Stimulated activated CD4-positive, alpha-beta T cell treated with anti-CD3 and anti-CD28 coated beads, Interleukin-1b, Interleukin-23, amount 100 ng/mL, for 24 hours (primary cell): ENCODE data around the gene CBL.
"Not testable (repeated sequence)": the region's sequence is repeated elsewhere in the genome, so short reads cannot be mapped to it uniquely, and the experiment has no call there.

Source experiments
- DNase-seq, 4 experiments: peaks; one replicate each; pipeline ENCODE4 v3.0.0-alpha.2; 2020; ENCODE audit warnings: low read depth in 4 of 4, low spot score in 1 of 4

The CBL gene

GRCh38 chr11:119207415-119207960 lies 1.3 kb downstream of the CBL start:
- no peak for DNase-seq

DNA sequence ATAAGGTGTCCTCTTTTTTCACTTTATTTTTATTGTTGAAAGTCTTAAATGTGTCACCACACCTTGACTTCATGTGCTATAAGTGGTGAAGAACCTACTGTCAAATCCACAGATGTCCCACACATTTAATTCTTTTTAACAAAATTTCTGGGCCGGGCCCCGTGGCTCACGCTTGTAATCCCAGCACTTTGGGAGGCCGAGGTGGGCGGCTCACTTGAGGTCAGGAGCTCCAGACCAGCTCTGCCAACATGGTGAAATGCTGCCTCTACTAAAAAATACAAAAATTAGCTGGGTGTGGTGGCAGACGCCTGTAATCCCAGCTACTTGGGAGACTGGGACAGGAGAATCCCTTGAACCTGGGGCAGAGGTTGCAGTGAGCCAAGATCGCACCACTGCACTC lies 3.0 kb downstream of the CBL start:
- DNase-seq = no peak

- no peak for DNase-seq
These were observed 3.9 kb downstream of the CBL start for GRCh38 chr11:119210050-119210449.

- DNase-seq = no peak
These were observed 12.2 kb downstream of the CBL start for GRCh38 chr11:119218141-119218878.

- no peak for DNase-seq
These were observed 16.2 kb downstream of the CBL start for GRCh38 chr11:119222308-119222707.

DNA sequence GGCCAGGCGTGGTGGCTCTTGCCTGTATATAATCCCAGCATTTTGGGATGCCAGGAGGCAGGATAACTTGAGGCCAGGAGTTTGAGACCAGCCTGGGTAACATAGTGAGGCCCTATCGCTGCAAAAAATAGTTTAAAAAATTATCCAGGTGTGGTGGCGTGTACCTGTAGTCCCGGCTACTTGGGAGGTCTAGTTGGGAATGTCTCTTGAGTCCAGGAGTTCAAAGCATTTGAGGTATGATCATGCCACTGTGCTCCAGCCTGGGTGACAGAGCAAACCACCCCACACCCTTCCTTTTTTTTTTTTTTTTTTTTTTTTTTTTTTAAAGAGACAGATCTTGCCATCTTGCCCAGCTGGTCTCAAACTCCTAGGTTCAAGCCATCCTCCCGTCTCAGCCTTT lies 16.8 kb downstream of the CBL start:
- DNase-seq = no peak

DNA sequence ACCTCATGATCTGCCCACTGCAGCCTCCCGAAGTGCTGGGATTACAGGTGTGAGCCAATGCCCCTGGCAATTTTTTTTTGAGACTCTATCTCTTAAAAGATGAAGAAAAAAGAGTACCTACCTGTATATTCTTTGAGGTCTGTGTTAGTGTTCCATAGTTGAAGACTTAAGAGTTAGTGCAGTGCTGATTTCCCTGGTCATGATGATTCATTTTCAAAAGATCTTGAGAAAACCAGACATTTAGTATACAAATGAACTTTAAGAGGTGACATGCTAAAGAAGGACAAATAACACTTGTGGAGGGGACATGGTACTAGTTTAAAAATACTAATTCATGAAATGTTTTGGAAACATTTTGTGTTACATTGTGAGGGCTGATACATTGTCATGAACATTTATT lies 17.7 kb downstream of the CBL start:
- DNase-seq = no peak

GRCh38 chr11:119228535-119229287 lies 22.6 kb downstream of the CBL start:
- not testable (repeated sequence) for DNase-seq

GRCh38 chr11:119229288-119229672 lies 23.1 kb downstream of the CBL start:
- no peak for DNase-seq

- DNase-seq = no peak
These were observed 23.6 kb downstream of the CBL start for GRCh38 chr11:119229741-119230140.

DNA sequence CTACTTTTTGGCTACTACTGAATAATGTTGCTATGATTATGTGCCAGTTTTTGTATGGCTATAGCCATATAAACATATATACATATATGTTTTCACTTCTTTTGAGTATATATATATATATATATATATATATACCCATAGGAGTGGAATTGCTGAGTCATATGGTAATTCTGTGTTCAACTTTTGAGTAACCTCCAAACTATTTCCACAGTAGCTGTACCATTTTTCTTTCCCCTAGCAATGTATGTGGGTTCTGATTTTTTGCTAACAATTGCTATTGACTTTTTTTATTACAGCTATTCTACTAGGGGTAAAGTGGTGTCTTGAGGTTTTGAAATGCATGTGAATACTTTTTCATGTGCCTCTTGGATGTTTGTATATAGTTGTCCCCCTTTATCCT lies 30.4 kb downstream of the CBL start:
- DNase-seq = no peak

- no peak for DNase-seq
These were observed 30.8 kb downstream of the CBL start for GRCh38 chr11:119236891-119237290.

DNA sequence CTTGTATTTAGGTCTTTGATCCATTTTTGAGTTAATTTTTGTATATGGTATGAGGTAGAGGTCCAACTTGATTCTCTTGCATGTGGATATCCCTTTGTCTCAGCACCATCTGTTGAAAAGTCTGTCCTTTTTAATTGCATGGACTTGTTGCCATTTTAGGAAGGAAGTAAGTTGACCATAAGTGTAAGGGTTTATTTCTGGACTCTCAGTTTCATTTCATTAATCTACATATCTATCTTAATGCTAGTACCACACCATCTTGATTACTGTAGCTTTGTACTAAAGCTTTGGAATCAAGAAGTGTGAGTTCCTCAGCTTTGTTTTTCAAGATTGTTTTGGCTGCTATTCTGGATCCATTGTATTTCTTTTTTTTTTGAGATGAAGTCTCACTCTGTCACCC lies 31.4 kb downstream of the CBL start:
- no peak for DNase-seq

DNA sequence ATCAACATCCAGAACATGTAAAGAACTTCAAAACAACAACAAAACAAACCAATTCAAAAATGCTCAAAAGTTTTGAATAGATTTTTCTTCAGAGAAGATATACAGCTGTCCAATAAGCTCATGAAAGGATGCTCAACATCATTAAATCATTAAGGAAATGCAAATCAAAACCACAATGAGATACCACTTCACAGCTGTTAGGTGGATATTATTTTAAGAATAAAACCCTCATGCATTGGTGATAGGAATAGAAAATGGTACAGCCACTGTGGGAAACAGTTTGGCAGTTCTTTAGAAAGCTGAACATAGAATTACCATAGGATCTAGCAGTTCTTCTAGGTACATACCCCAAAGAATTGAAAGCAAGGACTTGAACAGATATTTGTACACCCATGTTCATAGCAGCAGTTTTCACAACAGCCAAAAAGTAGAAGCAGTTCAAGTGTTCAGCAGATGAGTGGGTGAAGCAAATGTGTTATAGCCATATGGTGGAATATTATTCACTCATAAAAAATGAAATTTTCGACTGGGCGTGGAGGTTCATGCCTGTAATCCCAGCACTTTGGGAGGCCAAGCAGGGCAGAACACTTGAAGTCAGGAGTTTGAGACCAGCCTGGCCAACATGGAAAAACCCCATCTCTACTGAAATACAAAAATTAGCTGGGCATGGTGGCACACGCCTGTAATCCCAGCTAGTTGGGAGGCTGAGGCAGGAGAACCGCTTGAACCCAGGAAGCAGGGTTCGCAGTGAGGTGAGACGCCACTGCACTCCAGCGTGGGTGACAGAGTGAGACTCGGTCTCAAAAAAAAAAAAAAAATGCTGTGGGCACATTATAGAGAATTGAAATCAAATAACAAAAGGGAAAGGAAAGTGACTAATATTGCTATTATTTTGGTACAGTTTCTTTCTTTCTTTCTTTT lies 42.9 kb downstream of the CBL start:
- DNase-seq = no peak

DNA sequence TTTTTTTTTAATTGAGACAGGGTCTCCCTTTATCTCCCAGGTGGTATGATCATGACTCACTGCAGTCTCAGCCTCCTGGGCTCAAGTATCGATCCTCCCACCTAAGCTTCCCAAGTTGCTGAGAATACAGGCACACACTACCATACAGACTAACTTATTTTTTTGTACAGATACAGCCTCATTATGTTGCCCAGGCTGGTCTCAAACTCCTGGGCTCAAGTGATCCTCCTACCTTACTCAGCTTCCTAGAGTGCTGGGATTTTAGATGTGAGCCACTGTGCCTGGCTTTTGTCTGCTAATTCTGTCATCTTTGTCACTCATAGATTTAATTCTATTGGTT lies 43.5 kb downstream of the CBL start:
- DNase-seq = no peak

- no peak for DNase-seq
These were observed 45.0 kb downstream of the CBL start for GRCh38 chr11:119251114-119251513.

DNA sequence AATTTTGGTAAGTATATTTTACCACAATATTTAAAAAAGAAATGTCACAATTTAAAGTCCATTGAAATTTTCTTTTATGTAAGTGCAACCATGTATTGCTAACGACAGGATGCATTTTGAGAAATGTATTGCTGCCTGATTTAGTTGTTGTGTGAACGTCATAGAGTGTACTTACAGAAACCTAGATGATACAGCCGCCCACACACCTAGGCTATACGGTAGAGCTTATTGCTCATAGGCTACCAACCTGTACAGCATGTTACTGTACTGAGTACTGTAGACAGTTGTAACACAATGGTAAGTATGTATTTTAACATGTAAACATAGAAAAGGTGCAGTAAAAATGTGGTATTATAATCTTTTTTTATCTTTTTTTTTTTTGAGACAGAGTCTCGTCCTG lies 48.1 kb downstream of the CBL start:
- peak in 3 of 4 experiments; percentile 23 to 53 (median 35) for DNase-seq

GRCh38 chr11:119258180-119258579 lies 52.0 kb downstream of the CBL start:
- DNase-seq = no peak

DNA sequence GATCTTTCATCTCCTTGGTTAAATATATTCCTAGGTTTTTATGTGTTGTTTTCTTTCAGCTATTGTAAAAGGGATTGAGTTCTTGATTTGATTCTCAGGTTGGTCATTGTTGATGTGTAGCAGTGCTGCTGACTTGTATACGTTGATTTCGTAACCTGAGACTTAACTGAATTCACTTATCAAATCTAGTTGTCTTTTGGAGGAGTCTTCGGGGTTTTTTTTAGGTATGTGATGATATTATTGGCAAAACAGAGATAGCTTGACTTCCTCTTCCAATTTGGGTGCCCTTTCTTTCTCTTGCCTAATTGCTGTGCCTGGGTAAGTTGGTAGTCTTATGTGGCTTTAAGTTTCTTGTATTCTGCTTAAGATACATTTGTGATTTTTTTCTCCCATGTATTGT lies 52.8 kb downstream of the CBL start:
- no peak for DNase-seq

DNA sequence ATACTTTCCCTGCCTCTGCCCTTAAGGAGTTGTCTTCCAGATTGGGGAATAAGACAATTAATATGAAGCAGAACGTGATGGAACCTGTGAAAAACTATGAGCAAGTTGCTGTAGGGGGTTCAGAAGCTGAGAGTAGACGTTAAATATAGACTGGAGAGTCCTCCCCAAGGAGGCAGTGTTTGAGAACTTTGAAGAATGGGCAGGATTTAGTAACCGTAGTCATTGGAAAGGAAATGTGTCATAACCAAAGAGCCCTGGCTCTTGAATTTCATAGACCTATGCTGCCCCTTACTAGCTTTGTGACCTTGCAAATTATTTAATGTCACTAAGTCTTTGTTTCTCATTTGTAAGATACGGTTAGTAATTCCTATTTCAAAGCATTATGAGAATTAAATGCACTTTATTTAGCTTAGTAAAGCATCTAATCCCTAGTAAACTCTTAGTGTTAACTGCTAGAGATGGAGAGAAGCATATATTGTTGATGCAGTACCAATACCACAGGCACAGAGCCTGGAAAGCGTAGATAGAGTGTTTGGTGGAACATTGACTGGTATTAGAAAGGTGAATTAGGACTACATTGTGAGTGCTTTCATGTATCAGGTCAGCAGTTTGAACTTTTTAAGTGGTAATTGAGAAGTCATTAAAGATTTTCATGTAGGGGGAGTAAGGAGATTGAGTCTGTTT lies 56.7 kb downstream of the CBL start:
- DNase-seq = no peak

- no peak for DNase-seq
These were observed 57.3 kb downstream of the CBL start for GRCh38 chr11:119263352-119263940.
